NCI-H1048 (cell line): ENCODE data around the gene CEP55.
"Not testable (repeated sequence)": the region's sequence is repeated elsewhere in the genome, so short reads cannot be mapped to it uniquely, and the experiment has no call there.

Experiments used
- DNase-seq: peaks from one replicate; lab custom pipeline; 2025; lab: John Stamatoyannopoulos, UW

Gene CEP55

DNA sequence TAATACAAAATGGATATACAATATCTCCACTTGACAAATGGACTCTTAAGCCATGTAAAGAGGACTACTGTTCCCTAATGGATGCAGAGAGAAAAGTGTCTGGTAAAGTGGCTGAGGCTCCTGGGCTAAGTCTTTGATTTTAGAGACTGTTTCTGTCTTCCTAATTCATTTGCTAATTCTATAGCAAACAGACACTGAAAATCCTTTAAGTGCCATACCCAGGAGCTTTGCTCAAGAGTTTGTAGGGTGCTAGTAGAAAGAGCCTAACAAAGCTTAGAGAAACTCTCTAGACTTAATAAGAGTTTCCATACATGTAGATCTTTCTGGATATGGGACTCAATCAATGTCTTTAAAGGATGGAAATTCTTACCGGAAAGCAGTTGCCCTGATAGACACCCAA, 16.7 kb downstream of the CEP55 start:
- DNase-seq = no peak

DNA sequence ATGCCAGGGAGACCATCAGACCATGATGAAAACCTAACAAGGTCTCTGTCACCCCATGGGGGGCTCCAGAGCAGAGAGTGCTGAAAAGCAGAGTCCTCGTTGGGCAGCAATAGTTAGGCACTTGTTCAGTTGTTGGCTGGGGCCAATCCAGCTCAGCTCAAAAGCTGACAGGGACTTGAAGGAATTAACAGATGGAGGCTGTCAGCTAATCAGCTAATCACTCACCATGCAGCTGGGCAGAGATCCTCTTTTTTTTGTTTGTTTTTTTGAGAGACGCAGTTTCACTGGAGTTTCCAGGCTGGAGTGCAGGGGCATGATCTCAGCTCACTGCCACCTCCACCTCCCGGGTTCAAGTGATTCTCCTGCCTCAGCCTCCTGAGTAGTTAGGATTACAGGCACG, 18.1 kb downstream of the CEP55 start:
- DNase-seq = no peak

DNA sequence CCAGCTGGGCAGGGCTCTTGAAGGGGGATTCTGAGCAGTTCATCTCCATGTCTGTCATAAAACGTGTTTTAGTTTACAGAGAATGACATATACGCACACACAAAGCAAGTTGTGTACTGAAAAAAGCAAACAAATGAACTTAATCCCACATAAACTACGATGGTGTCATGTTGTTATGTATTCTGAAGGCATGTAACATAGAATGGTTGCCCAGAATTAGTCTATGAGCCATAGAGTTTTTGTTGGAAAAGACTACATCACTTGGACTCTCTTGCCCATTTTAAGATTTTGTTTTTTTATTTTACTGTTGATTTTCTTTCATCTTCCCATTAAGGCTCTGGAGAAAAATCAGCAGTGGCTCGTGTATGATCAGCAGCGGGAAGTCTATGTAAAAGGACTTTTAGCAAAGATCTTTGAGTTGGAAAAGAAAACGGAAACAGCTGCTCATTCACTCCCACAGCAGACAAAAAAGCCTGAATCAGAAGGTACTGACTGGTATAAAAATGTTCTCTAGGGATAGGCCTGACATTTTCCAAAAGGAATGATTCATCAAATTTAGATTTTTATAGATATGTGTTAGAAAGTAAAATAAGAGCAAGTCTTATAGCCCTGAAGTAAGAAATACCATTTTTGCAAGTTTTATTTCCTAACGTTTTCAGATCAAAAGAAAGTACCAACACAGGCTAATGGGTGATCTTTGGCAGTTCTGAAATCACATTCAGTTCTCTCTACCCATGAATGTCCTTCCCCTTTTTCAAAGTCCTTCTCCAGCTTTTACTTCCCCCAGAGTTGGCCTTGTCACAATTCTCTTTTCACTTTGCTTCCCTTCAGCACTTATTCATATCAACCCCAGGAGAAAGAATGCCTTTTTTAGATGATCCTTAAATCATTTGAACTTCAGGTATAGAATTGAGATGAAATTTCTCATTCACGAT, 18.9 kb downstream of the CEP55 start:
- DNase-seq = no peak

DNA sequence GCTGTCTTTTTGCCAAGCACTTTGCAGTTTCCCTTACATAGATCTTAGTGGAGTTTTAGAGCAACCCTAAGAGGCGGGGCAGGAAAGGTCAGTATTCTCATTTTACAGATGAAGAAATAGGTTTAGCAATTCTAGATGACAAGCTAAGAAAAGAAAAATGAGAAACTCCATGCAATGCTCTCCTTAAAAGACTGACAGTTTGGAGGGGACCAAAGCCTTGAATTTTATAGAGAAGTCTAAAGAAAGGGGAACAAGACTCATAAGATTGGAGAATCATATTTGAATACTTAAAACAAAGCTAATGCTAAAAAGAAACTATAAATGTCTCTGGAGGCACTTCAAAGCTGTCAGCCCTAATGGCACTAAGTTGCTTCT, 19.6 kb downstream of the CEP55 start:
- DNase-seq = no peak

DNA sequence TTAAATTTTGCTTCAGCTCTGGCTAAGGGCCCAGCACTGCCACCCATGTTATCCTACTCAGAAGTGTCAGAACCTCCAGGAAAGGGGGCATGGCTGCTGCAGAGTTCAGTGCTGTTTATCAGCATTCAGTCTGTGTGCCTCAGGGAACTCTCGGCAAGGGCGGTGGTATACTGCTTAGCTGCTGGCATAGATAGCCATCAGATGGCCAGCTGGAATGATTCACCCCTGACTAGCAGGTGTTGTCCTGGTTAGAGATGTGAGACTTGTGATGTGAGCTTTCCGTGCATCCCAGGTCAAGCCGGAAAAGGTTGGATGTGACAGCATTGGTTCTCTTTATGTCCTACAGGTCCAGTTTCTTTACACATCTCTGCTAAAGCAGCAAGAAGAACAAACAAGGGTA, 22.1 kb downstream of the CEP55 start:
- DNase-seq = no peak

DNA sequence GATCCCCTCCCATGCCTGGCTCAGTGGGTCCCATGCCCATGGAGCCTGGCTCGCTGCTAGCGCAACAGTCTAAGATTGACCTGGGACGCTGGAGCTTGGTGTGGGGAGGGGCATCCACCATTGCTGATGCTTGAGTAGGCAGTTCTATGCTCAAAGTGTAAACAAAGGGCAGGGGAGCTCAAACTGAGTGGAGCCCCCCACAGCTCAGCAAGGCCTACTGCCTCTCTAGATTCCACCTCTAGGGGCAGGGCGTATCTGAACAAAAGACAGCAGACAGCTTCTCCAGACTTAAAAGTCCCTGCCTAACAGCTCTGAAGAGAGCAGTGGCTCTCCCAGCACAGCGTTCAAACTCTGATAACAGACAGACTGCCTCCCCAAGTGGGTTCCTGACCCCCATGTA, 38.9 kb downstream of the CEP55 start:
- no peak for DNase-seq

DNA sequence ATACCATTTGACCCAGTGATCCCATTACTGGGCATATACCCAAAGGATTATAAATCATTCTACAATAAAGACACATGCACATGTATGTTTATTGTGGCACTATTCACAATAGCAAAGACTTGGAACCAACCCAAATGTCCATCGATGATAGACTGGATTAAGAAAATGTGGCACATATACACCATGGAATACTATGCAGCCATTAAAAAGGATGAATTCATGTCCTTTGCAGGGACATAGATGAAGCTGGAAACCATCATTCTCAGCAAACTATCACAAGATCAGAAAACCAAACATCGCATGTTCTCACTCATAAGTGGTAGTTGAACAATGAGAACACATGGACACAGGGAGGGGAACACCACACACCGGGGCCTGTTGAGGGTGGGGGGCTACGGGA, 44.5 kb downstream of the CEP55 start:
- DNase-seq = not testable (repeated sequence)

DNA sequence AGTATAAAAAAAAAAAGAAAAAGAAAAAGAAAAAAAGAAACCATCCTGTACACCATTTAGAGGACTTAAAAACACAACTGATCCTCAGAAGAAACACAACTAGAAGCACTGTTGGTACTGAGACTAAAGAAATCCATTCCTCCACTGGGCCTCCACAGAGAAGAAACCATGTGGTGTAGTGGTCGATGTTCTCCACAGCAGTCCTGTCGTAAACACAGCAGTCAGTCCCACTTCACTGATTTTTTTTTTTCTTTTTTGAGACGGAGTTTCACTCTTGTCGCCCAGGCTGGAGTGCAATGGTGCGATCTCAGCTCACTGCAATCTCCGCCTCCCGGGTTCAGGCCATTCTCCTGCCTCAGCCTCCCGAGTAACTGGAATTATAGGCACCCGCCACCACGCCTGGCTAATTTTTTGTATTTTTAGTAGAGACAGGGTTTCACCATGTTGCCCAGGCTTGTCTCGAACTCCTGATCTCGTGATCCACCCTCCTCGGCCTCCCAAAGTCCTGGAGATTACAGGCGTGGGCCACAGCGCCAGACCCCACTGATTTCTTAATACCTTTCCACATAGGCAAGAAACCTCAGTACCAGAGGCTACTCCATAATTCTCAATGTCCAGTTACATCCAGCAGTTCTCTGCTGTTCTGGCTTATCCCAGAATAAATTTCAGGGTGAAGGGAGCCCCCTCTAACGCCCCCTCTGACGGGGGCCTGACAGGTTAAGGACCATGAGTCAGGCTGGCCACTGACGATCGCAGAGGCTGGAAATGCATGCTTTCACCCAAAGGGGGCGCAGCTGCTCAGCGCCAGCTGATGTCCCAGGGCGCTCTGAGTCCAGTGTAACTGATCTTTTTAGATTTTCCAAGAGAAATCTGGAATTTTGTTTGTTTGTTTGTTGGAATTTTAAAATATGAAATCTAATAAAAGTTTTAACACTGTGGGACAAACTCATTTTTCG, 45.3 kb downstream of the CEP55 start:
- DNase-seq = no peak

DNA sequence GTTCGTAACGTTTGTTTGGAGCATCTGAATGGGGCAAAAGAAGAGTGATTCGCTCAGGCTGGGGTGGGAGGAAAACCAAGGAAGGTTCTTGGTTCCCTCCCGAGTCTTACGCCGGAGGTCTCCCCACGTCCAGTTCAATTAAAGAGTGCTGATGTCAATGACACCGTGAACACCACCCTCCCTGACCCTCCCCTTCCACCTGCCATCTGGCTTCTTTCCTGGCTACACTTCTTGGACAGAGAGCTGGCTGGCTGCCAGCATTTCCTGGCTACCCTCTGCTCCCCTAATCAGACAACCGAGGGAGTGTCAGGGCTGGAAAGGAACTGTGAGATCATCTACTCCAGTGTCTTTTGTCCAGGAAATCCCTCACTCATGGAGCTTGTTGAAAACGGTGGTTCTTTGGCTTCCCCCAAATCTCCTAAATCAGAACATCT, 46.0 kb downstream of the CEP55 start:
- DNase-seq = no peak

DNA sequence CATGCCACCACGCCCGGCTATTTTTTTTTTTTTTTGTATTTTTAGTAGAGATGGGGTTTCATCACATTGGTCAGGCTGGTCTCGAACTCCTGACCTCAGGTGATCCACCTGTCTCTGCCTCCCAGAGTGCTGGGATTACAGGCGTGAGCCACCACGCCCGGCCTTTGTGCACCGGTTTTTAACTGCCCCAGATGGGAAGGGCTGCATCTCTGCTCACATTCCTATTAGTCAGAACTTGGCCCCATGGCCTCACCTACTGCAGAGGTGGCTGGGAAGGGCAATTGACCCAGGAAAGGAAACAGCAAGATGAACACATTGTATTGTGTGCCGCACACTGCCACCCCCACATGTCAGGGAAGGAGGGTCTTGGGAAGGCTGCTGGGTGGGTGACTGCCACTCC, 50.6 kb downstream of the CEP55 start:
- DNase-seq = not testable (repeated sequence)

DNA sequence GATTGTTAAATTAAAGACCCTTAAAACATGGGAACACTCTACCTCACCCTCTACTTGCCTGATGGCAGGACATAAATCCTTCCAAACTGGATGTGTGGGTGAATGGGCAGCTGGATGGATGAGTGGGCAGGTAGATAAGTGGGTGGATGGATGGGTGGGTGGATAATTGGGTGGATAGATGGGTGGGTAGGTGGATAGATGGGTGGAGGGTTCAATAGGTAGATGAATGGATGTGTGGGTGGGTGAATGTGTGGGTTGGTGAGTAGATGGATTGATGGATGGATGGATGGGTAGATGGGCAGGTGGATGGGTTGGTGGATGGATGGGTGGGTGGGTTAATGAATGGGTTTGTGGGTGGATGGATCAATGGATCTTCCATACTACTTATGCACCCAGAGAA, 51.1 kb downstream of the CEP55 start:
- DNase-seq = no peak

DNA sequence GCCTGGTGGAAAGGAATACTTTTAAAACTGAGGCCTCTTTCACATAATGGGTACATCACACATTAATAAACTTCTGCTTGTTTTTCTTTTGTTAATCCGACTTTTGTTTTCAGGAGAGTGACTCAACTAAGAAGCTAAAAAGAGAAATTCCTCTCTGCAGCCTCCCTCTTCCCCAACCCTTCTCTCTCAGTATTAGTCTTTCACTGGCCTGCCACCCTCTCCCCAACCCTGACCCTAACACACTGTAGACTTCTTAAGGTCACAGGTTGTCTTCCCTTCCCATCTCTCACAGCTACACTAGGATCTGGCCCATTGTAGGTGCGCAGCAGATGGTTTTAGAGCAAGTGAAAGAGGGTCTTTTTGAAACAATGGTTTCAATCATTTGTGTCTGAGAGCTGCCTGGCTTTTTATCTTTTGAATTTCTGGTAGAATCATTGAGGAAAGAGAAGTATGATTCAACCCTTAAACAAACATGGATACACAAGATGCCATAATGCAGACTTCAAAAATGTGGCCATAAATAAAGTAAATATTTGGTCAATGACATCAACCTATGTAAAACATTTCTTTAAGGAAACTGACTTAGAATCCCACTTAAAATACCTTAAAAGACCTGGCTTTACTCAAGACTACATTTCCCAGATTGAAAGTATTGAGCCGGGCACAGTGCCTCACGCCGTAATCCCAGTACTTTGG, 52.1 kb downstream of the CEP55 start:
- no peak for DNase-seq

DNA sequence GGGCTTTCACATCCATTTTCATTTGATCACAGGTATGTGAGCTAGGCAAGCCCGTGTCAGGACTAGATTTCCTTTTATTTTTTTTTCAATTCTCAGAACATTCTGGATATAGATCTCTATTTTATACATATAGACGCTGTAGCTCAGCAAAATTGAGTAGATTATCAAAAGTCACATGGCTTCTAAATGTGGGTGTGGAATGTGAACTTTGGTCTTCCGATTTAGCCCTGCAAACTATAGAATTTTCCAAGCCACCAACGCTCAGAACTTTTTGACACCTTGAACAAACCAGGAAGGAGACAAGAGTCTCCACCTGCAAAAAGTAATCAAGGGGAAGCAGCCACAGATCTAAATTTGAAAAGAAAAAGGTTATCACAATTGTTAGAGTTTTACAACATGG, 54.2 kb downstream of the CEP55 start:
- DNase-seq = no peak

DNA sequence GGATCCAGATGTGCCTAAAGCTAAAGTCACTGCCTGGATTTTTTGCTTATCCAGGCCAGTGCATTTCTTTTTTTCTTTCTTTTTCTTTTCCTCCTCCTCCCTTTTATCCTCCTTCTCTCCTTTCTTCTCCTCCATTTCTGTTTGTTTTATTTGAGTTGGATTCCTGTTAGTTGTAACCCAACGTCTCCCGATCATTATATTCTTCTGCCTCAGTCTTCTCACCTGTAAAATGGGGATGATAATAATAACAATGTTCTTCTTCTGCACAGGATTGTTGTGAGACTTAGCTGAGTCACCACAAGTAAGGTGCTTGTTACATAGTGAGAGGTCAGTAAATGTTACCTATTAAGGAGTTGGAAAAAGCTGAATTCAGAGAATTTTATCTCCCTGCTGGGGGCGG, 56.4 kb downstream of the CEP55 start:
- no peak for DNase-seq

DNA sequence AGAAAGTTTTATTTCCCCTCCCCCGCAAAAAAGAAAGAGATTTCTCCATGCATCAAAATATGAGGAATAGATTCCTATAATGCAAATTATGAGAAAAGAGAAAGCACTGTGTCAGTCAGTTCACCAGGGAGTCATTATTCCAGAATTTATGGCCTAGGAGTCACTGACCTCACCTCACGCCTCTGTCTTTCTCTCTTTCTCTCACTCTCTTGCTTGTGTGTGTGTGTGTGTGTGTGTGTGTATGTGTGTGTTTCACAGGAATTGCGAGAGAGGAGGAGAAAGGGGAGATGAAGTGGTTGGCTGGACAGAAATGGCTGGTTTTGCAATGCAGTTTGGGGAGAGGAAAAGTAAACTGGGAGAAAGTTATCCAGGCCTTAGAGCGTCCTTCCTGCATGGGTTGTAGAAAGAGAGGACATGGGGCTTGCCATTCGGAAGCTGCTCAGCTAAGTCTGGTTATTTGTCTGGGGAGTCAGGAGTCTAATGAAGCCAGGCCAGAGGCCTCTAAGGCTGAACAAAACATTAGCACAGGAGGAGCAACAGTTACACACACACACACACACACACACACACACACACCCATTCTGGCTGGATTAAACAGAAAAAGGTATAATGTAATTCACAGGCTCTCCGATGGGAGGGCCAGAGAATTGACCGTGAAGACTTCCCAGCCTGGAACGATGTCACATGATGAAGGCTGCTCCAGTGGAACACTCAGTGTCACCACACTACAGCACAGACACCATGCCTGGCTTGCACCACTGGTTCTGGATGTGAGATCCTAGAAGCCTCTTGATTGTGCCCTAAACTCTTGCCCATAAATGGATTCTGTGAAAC, 57.3 kb downstream of the CEP55 start:
- DNase-seq = no peak

DNA sequence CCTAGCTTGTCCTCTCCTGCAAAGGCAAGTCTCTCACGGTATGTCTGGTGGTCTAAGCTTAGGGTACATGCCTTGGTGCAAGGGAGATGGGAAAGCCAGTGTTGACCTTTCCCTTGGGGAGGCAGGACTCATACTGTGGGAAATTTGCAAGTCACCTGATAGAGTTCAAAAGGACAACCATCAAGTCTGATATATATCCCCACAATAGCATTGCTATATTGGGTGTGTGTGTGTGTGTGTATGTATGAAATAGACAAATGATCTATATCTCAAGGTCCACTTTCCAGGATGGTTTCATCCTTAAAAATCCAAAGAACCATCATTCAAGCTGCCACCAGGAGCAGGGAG, 57.9 kb downstream of the CEP55 start:
- no peak for DNase-seq

DNA sequence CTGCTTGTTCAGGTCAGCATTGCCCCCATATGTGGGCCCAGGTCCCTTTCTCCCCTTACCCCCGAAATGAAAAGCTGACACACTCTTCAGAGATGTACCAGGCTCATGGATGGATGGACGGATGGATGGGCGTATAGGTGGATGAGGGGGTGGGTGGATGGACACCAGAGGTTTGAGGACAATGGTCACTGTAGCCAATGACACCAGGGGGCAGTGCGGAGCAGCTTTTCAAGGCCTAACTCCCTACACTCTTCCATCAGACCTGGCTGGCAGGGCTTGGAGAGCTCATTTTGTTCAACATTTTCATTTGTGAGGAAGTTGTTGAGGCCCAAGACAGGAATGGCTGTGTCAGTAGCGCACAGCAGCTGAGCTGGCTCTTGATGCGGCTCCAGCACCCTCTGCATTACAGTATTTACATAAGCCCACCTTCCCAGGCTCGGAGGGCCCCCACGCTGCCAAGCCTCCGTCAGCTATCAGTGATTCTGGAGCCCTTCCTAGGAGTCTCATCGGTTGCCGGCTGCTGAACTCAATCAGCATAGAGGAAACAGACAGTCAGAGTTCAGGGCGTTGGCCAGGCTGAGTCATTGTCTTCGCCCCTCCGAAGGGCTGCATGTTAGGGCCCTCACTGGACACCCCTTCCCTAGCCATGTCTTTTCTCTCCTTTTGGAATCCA, 58.5 kb downstream of the CEP55 start:
- peak; percentile 25 for DNase-seq

DNA sequence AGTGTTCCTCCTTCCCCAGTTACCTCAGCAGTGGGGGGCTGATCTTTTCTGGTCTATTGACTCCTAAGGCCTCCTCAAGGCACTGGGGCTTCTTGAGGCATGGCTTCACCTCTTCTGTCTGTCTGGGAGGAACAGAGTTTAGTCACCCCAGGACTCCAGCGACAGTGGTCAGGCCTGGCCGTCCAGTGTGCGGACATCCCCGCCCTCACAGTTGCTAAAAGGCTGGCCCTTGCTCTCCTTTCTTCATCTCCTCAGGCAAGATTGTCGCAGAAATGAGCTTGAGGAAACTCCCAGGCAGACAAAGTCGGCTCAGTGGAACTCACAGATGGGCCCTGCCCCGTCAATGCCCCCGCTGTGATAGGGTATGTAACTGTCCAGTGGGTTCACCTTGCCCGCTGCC, 63.1 kb downstream of the CEP55 start:
- DNase-seq = no peak

DNA sequence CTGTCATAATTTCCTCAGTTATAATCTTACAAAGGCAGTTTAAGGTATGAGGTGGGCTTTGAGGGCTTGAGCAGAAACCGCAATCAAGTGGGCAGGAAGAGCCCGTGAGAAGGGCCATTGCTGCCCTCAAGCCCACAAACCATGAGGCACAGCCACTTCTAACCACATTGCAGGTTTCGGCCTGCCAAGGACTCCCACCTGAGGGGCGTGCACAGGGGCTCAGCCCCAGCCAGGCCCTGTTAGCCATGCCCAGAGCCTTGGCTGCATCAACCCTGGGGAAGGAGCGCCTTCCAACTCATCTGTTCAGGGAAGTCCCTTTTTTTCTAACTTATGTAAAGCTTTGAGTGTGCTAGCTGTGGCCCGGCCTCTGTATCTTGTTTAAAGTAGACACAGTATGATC, 64.1 kb downstream of the CEP55 start:
- no peak for DNase-seq

DNA sequence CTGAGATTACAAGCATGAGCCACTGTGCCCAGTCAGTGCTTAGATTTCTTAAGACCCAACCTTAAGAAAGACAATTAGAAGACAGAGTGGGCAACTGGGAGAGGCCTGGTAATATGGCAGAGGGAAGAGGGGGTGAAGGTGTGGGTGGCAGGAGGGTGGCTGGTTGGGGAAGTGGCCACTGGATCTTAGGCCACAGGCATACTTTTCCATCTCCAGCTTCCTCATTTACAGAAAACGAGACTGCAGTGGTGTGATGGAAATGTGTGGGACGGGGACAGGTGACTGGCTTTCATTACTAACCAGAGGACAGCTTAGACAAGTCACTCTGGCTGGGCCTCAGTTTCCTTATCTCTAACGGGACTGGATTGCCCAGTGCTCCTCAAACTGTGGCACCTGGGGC, 69.0 kb downstream of the CEP55 start:
- DNase-seq = no peak
